ENCODE data around the gene RASSF8.

RASSF8 gene

GRCh38 chr12:25980035-25980434 is 21.6 kb downstream of the RASSF8 start:
- no peak for TF ChIP-seq EZH2phosphoT487 (IDR thresholded peaks at IDR 0.05; ENCODE audit: low read length)
- no peak for TF ChIP-seq CTCF (IDR thresholded peaks at IDR 0.05; ENCODE audit: low read length)
- no peak for TF ChIP-seq EZH2 (optimal IDR thresholded peaks at IDR 0.05; ENCODE audit: low read depth, low read length)
- no peak overlapping the region for H3K4me3 ChIP-seq (ENCODE audit: low read length)
- H4K20me1 ChIP-seq (ENCODE audit: insufficient read depth, low read length), result no peaks in the 10 kb centered on the region

DNA sequence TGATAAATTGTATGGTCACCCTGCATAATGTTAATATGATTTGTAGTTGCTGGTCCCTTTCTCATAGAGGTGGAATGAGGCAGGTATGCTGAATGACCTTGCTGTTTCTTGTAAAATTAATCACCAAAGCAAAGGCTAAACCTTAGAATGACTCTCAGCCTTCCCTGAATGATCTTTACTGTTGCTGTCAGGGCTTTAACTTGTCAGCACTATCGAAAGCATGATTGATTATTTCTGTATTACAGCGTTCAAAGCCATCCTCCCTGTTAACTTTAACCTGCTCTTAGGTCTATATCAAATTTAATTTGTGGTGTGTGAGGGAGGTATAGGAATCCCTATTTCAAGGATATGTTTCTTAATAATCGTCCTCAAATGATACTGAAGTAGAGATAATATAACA is 23.1 kb downstream of the RASSF8 start:
- H3K9ac ChIP-seq (ENCODE audit: low read length), result no peak overlapping the region
- no peaks in the 10 kb centered on the region for H3K9me3 ChIP-seq (replicated peaks; ENCODE audit: insufficient read depth, low read length)

More at GRCh38 chr12:25980035-25980434, 21.6 kb downstream of the RASSF8 start:
- Histone ChIP-seq H3K9me3 (replicated peaks; ENCODE audit: insufficient read depth, low read length) (no peaks in the 10 kb centered on the region), H3K9me2 (replicated peaks; ENCODE audit: insufficient read depth, low read length) (no peaks in the 10 kb centered on the region), H2AFZ (ENCODE audit: low read length) (no peak overlapping the region), H3K27me3 (replicated peaks; ENCODE audit: insufficient read depth, low read length) (no peaks in the 10 kb centered on the region), H3K4me2 (ENCODE audit: low read depth, low read length) (no peak overlapping the region), H3K36me3 (replicated peaks; ENCODE audit: insufficient read depth, low read length) (no peaks in the 10 kb centered on the region), H3K27ac (ENCODE audit: low read length) (no peak overlapping the region), H3F3A (ENCODE audit: insufficient read depth, low read length) (peaks cover 10% of the 10 kb centered on the region), H3K79me2 (ENCODE audit: low read length) (0 out of 2 replicates have a peak, but pooled peaks cover 7% of the 10 kb centered on the region), H3K4me1 (ENCODE audit: low read length) (peaks cover 17% of the 10 kb centered on the region), H3K9ac (ENCODE audit: low read length) (no peak overlapping the region)
- DNase-seq, result no peak

GRCh38 chr12:25982416-25982815 is 23.9 kb downstream of the RASSF8 start:
- Histone ChIP-seq H3K9me3 (replicated peaks; ENCODE audit: insufficient read depth, low read length) (no peaks in the 10 kb centered on the region), H3K27me3 (replicated peaks; ENCODE audit: insufficient read depth, low read length) (no peaks in the 10 kb centered on the region), H3F3A (ENCODE audit: insufficient read depth, low read length) (peaks cover 15% of the 10 kb centered on the region), H3K4me3 (ENCODE audit: low read length) (no peak overlapping the region), H3K4me1 (ENCODE audit: low read length) (peaks cover 35% of the 10 kb centered on the region), H3K9me2 (replicated peaks; ENCODE audit: insufficient read depth, low read length) (no peaks in the 10 kb centered on the region), H3K27ac (ENCODE audit: low read length) (no peak overlapping the region), H4K20me1 (ENCODE audit: insufficient read depth, low read length) (no peaks in the 10 kb centered on the region), H3K9ac (ENCODE audit: low read length) (no peak overlapping the region), H3K4me2 (ENCODE audit: low read depth, low read length) (peak overlapping the region; percentile 46; the same call in 1 of the 2 replicates), H2AFZ (ENCODE audit: low read length) (no peak overlapping the region), H3K36me3 (replicated peaks; ENCODE audit: insufficient read depth, low read length) (no peaks in the 10 kb centered on the region), H3K79me2 (ENCODE audit: low read length) (0 out of 2 replicates have a peak, but pooled peaks cover 10% of the 10 kb centered on the region)
- TF ChIP-seq EZH2 (optimal IDR thresholded peaks at IDR 0.05; ENCODE audit: low read depth, low read length), result no peak
- TF ChIP-seq EZH2phosphoT487 (IDR thresholded peaks at IDR 0.05; ENCODE audit: low read length), result no peak
- TF ChIP-seq CTCF (IDR thresholded peaks at IDR 0.05; ENCODE audit: low read length), result no peak
- peak; percentile 57 for DNase-seq

More for the DNA sequence above, 23.1 kb downstream of the RASSF8 start:
- DNase-seq, result no peak
- no peak for TF ChIP-seq EZH2 (optimal IDR thresholded peaks at IDR 0.05; ENCODE audit: low read depth, low read length)
- TF ChIP-seq CTCF (IDR thresholded peaks at IDR 0.05; ENCODE audit: low read length), result no peak
- no peak for TF ChIP-seq EZH2phosphoT487 (IDR thresholded peaks at IDR 0.05; ENCODE audit: low read length)
- H3F3A ChIP-seq (ENCODE audit: insufficient read depth, low read length), result peaks cover 15% of the 10 kb centered on the region
- peaks cover 33% of the 10 kb centered on the region for H3K4me1 ChIP-seq (ENCODE audit: low read length)
- H3K27me3 ChIP-seq (replicated peaks; ENCODE audit: insufficient read depth, low read length), result no peaks in the 10 kb centered on the region
- H2AFZ ChIP-seq (ENCODE audit: low read length), result no peak overlapping the region
- 0 out of 2 replicates have a peak, but pooled peaks cover 10% of the 10 kb centered on the region for H3K79me2 ChIP-seq (ENCODE audit: low read length)
- H3K4me3 ChIP-seq (ENCODE audit: low read length), result no peak overlapping the region
- H3K36me3 ChIP-seq (replicated peaks; ENCODE audit: insufficient read depth, low read length), result no peaks in the 10 kb centered on the region
- no peaks in the 10 kb centered on the region for H4K20me1 ChIP-seq (ENCODE audit: insufficient read depth, low read length)
- H3K27ac ChIP-seq (ENCODE audit: low read length), result no peak overlapping the region
- H3K9me2 ChIP-seq (replicated peaks; ENCODE audit: insufficient read depth, low read length), result no peaks in the 10 kb centered on the region
- no peak overlapping the region for H3K4me2 ChIP-seq (ENCODE audit: low read depth, low read length)

All from MM.1S (cell line).